KMS-11 (cell line): ENCODE measurements around the gene PBX3.

Experiments used
- H2AFZ ChIP-seq: fragments of 200-600 bp; sonication (generic); 2 replicates; pipeline ENCODE4 v1.6.1; 2016; ENCODE audit warnings: antibody characterized with exemption, mixed run types, low read depth
- H3K27ac ChIP-seq: fragments of 200-600 bp; sonication (generic); 2 replicates; pipeline ENCODE4 v1.6.1; 2016; ENCODE audit warnings: mild to moderate bottlenecking, mixed run types
- H3K27me3 ChIP-seq: fragments of 200-600 bp; sonication (generic); 2 replicates; pipeline ENCODE4 v1.6.1; 2017; ENCODE audit warnings: mild to moderate bottlenecking, low read depth, mixed run types, moderate library complexity; ENCODE audit not compliant: insufficient read depth
- H3K36me3 ChIP-seq: fragments of 200-600 bp; sonication (generic); 2 replicates; pipeline ENCODE4 v1.6.1; 2017; ENCODE audit warnings: mild to moderate bottlenecking, mixed run types; ENCODE audit not compliant: insufficient read depth
- H3K4me1 ChIP-seq: fragments of 200-600 bp; sonication (generic); 2 replicates; pipeline ENCODE4 v1.6.1; 2016; ENCODE audit warnings: mild to moderate bottlenecking, low read depth, mixed run types; ENCODE audit not compliant: poor library complexity, severe bottlenecking
- H3K4me2 ChIP-seq: fragments of 200-600 bp; sonication (generic); 2 replicates; pipeline ENCODE4 v1.7.0; 2016; ENCODE audit warnings: mild to moderate bottlenecking, mixed run types
- H3K4me3 ChIP-seq: fragments of 200-600 bp; sonication (generic); IDR thresholded peaks from 2 replicates; pipeline ENCODE4 v1.6.1; 2017; ENCODE audit warnings: low read depth, low read length, mixed read lengths; ENCODE audit not compliant: insufficient read depth
- H3K79me2 ChIP-seq: fragments of 200-600 bp; sonication (generic); 2 replicates; pipeline ENCODE4 v1.6.1; 2016; ENCODE audit warnings: low read depth, mixed run types; ENCODE audit not compliant: insufficient read depth
- H3K9ac ChIP-seq: fragments of 200-600 bp; sonication (generic); 2 replicates; pipeline ENCODE4 v1.6.1; 2016; ENCODE audit warnings: mild to moderate bottlenecking, mixed run types
- H4K20me1 ChIP-seq: fragments of 200-600 bp; sonication (generic); 2 replicates; pipeline ENCODE4 v1.6.1; 2016; ENCODE audit warnings: mild to moderate bottlenecking, mixed run types; ENCODE audit not compliant: insufficient read depth
- CTCF ChIP-seq: fragments of 200-600 bp; sonication (generic); conservative IDR thresholded peaks from 2 replicates; pipeline ENCODE4 v1.6.1; 2017; ENCODE audit warnings: low read depth, mild to moderate bottlenecking, antibody characterized with exemption, low read length, moderate library complexity, mixed read lengths

The PBX3 gene

GRCh38 chr9:125887172-125887571 lies 140.0 kb downstream of the PBX3 start:
- H3K9ac ChIP-seq = no peak overlapping the region
- peak overlapping the region; percentile 21; the same call in 1 of the 2 replicates for H3K27ac ChIP-seq
- peaks cover 96% of the 10 kb centered on the region for H3K79me2 ChIP-seq
- H3K27me3 ChIP-seq = no peaks in the 10 kb centered on the region
- no peak overlapping the region for H2AFZ ChIP-seq
- H3K4me1 ChIP-seq = peaks cover 80% of the 10 kb centered on the region
- H4K20me1 ChIP-seq = peaks cover 40% of the 10 kb centered on the region
- H3K4me2 ChIP-seq = peak overlapping the region; percentile 72
- no peak for TF ChIP-seq CTCF
- no peaks in the 10 kb centered on the region for H3K36me3 ChIP-seq
- no peak overlapping the region for H3K4me3 ChIP-seq

GRCh38 chr9:125888211-125888610 lies 141.0 kb downstream of the PBX3 start:
- no peak overlapping the region for H3K27ac ChIP-seq
- H3K36me3 ChIP-seq = no peaks in the 10 kb centered on the region
- H3K4me3 ChIP-seq = no peak overlapping the region
- no peak for TF ChIP-seq CTCF
- peaks cover 39% of the 10 kb centered on the region; the same call in 1 of the 2 replicates for H4K20me1 ChIP-seq
- peaks cover 78% of the 10 kb centered on the region for H3K4me1 ChIP-seq
- H3K4me2 ChIP-seq = peak overlapping the region; percentile 72; the same call in 1 of the 2 replicates
- H3K79me2 ChIP-seq = peaks cover 95% of the 10 kb centered on the region
- no peak overlapping the region for H2AFZ ChIP-seq
- no peaks in the 10 kb centered on the region for H3K27me3 ChIP-seq
- no peak overlapping the region for H3K9ac ChIP-seq

GRCh38 chr9:125889112-125889475 lies 141.9 kb downstream of the PBX3 start:
- H3K4me1 ChIP-seq = peaks cover 76% of the 10 kb centered on the region

GRCh38 chr9:125889476-125890419 lies 142.6 kb downstream of the PBX3 start:
- Histone ChIP-seq H3K27me3 (no peaks in the 10 kb centered on the region), H3K27ac (no peak overlapping the region), H3K4me2 (no peak overlapping the region), H3K9ac (no peak overlapping the region), H3K36me3 (no peaks in the 10 kb centered on the region), H4K20me1 (peaks cover 48% of the 10 kb centered on the region), H3K4me1 (peaks cover 74% of the 10 kb centered on the region), H2AFZ (no peak overlapping the region), H3K4me3 (no peak overlapping the region), H3K79me2 (peaks cover 95% of the 10 kb centered on the region)
- TF ChIP-seq CTCF = no peak

More at GRCh38 chr9:125889112-125889475, 141.9 kb downstream of the PBX3 start:
- no peak for TF ChIP-seq CTCF
- no peak overlapping the region for H3K4me3 ChIP-seq
- H3K27me3 ChIP-seq = no peaks in the 10 kb centered on the region
- no peaks in the 10 kb centered on the region for H3K36me3 ChIP-seq
- no peak overlapping the region for H3K27ac ChIP-seq
- H2AFZ ChIP-seq = no peak overlapping the region
- peaks cover 44% of the 10 kb centered on the region; the same call in 1 of the 2 replicates for H4K20me1 ChIP-seq
- no peak overlapping the region for H3K9ac ChIP-seq
- H3K79me2 ChIP-seq = peaks cover 95% of the 10 kb centered on the region
- H3K4me2 ChIP-seq = no peak overlapping the region
